GM08714 (cell line): ENCODE measurements around the gene IGF1R.

Source experiments
- H3K4me3 ChIP-seq: fragments of 200-500 bp; sonication (Bioruptor generic); 2 replicates; pipeline ENCODE4 v1.5.1; 2014; ENCODE audit warnings: mild to moderate bottlenecking, low read length, inconsistent platforms
- ZNF274 ChIP-seq: IDR thresholded peaks from 2 replicates; pipeline ENCODE4 v1.6.1; 2012; ENCODE audit warnings: mild to moderate bottlenecking, low read depth, low read length

Gene IGF1R

DNA sequence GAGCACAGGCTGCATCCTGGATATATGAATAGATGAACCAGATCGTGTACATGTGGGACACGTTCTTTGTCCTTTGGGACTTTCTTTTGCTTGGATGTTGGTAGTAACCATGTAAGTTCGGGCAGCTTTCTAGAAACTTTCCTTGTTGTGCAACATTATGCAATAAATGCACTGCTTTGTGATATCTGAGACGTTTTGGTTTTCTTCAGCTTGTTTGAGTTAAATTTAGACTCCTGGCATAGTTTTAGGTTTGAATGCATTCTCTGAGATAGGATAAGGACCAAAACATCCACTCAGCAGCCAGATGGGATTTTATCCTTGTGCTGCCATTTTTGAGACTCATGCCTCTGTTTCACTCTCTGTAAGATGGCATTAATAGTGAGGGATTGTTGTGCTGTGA lies 158.9 kb downstream of the IGF1R start:
- H3K4me3 ChIP-seq: no peak overlapping the region

DNA sequence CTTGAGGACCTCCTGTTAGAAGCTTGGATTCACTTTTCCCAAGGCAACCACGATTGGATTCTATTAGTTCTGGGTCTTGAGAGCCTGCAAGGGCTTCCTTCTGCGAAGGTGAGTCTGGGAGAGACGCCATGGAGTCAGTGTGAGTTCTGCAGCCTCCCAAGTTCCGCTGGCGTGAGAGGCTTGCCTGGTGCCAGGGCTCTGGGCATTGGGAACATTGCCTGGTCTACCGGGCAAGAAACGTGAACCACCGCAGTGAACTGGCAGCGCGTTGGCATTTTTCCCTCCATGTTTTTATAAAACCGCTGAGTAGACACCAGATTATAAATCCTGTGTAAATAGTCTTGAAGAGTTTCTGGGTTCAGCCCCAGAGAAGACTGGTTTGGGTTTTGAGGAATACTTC lies 160.9 kb downstream of the IGF1R start:
- TF ChIP-seq ZNF274: no peak

More for the DNA sequence above, 158.9 kb downstream of the IGF1R start:
- TF ChIP-seq ZNF274: no peak

DNA sequence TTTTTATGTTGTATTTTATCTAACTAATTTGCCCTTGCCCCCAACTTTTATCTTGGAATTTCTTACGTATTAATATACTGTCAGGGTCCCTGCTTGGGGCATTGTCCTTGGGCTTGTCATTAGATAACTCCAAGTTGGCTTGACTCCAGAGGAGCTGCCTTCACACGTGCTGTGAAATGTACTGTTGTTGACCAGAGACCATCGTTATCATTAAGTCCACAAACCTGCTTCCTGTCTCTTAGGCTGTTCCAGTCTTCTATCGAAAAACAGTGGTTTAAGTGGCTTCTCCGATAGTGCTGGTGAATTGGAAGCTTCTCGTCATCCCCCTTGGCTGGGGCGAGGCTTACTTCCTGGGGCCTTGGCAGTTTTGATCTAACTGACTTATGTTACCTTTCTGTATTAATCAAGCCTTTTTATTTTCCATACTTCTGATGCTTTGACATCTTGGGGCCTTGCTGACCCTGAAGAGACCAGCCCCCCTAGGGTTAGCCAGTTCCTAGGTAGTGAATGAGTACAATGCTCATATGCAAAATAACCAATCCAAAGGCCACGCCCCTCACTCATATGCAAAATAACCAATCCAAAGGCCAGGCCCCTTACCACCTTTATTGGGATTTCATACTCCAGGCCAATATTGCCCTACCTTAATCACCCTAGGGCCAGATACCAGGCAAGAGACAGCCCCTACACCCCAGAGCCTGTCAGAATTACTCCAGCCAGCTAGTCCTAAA lies 164.5 kb downstream of the IGF1R start:
- H3K4me3 ChIP-seq: no peak overlapping the region
- TF ChIP-seq ZNF274: no peak

More for the DNA sequence above, 160.9 kb downstream of the IGF1R start:
- no peak overlapping the region for H3K4me3 ChIP-seq

DNA sequence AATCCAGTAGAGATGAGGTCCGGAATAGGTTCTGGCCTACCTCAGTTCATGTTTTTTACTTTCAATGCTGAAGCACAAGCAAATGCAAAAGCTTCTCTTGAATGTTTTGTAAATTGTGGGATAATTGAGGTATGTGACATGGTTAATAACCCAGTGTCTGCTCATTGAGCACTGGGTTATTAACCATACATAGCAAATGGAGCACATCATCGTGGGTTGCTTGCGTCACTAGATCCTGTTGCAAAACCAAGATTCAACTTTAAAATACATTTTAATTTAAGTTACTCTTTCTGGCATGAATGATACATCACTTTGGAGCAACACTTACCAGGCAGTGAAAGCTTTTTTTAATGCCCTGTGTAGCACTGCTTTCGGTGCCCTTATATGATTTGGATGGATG lies 165.6 kb downstream of the IGF1R start:
- H3K4me3 ChIP-seq: no peak overlapping the region
- TF ChIP-seq ZNF274: no peak

DNA sequence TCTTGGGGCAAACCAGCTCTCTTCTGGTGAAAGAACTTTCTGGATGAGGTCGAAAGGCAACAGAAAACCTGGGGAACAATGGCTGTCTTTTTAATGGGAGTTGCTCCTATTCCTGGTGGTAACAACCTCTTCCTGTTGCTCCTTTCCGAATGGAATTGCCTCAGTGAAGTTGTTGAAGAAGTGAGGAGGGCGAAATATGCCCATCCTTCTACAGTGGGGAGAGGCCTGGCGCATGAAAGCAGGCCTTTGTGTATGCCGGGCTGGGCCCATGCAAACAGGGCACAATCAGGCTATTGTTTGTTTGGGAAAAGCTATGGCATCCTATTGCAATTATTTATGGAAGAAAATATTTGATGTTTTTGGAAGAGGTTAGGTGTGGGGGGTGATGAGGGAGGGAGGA lies 166.9 kb downstream of the IGF1R start:
- no peak overlapping the region for H3K4me3 ChIP-seq
- TF ChIP-seq ZNF274: no peak

DNA sequence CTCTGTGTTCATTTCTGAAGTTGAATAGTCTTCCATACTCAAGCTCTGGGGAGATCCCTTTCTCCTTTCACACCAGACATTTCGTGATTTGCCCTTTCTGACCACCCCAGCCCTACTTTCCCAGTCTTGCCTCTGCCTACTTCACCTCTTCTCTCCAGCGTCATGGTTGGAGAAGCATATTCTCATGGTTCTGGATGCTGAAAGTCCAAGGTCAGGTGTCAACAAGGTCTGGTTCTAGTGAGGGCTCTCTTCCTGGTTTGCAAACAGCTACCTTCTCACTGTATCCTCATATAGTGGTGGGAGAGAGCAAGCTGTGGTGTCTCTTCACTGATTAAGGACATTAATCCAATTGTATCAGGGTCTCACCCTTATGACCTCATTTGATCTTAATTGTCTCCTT lies 169.4 kb downstream of the IGF1R start:
- no peak overlapping the region for H3K4me3 ChIP-seq
- TF ChIP-seq ZNF274: no peak

DNA sequence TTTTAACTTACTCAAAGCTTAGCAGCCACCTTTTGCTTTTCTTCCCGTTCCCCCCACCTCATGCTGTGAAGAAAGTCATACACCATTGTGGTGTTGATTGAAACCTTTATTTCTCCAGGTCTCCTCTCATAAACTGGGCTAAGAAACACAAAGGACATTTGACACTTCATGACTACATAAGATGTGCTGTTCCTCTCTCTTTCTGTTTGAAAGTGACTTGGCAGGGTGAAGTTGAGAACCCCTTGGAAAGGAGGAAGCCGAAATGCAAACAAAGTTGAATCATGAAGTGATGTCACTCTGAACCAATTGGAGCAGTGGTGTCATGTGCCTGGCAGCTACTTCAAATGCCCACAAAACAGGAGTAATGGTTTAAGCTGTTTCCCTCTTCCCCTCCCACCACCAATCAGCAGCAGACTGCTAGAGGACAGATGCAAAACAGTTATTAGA lies 174.7 kb downstream of the IGF1R start:
- H3K4me3 ChIP-seq: no peak overlapping the region
- TF ChIP-seq ZNF274: no peak

DNA sequence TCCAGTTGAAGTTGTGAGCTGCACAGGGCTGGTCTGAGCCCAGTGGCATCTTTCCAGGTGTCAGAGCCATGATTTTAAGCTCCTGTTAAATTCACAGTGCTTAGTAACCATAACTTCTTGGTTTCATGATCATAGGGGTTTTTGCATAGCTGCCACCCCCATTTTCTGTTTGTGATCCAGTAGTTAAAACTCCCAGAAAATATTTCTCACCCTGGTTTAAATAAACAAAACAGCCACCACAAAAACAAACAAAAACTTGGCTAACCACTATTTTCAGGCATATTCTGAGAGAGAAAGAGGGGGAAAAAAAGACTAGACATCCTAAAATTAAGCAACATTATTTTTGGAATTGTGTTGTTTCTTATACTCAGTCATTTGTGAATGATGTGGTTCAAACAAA lies 175.3 kb downstream of the IGF1R start:
- no peak overlapping the region for H3K4me3 ChIP-seq
- no peak for TF ChIP-seq ZNF274

DNA sequence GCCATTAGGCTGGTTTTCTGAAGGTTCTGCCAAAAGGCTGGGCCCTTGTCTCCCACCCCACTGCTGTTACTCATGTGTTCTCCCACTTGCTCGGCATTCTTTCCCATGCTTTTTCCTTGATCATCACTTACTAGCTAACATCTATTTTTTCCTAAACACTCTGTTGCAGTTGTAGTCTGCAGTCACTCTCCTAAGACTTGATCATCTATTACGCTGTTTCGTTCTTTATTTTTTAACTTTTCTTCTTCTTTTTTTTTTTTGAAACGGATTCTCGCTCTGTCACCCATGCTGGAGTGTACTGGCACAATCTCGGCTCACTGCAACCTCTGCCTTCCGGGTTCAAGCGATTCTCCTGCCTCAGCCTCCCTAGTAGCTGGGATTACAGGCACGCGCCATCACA lies 176.3 kb downstream of the IGF1R start:
- no peak for TF ChIP-seq ZNF274
- H3K4me3 ChIP-seq: no peak overlapping the region

DNA sequence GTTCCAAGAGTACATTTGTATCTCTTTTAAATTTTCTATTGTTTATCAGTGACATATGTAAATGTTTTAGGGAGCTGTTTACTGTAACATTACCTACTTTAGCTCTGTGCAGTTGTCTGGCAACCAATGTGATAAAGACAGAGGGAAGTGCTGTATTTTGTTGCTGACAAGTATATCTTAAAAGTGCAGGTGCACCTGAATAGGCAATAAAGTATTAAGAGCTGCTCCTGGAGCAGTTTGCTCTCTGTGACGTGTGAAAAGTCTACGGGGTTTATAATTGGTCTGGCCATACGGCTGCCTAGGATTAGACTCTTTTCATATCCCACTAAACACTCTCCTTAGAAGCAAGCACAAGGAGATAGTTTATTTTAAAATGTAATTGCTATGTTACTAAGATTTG lies 178.3 kb downstream of the IGF1R start:
- H3K4me3 ChIP-seq: no peak overlapping the region
- no peak for TF ChIP-seq ZNF274

DNA sequence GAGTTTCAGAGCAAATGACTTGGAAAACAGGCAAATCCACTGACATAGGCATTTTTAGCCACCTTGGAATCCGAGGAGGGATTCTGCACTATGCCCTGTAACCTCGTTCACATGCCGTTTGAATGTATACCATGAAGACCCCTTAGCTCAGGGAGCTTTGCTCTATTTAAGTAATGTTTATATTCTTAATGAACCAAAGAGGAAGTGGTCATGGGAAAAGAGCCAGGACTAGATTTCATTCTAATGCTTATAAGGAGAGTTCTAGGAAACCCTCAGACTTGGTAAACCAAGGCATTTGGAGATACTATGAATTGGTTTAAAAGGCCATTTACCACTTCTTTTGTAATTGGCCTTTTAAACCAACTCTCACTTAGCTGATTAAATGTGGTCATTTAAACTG lies 178.9 kb downstream of the IGF1R start:
- TF ChIP-seq ZNF274: no peak
- H3K4me3 ChIP-seq: no peak overlapping the region

DNA sequence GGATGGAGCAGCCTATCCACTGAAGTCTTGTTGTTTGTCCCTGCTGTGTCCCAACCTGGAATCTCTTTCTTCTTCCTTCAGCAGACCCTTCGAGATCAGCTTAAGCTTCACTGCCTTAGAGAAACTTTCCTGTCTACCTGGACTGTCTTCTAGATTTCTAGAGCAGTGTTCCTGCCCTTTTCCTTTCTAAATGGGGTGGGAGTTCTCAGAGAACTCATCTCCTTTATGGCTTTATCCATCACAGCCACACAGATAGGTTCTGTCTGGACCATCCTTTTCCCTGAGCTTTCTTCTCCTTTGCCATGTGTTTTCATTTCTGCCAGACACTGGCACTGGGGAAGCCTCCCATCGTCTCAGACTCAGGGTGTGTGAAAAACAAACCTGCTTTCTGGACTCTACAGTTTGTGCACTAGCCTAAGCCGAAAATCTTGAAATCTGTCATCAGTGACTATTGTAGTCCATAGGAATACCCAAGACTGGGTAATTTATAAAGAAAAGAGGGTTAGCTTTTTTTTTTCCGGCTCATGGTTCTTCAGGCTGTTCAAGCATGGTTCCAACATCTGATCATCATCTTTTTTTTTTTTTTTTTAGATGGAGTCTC lies 181.8 kb downstream of the IGF1R start:
- TF ChIP-seq ZNF274: peak; percentile 90
- no peak overlapping the region for H3K4me3 ChIP-seq

DNA sequence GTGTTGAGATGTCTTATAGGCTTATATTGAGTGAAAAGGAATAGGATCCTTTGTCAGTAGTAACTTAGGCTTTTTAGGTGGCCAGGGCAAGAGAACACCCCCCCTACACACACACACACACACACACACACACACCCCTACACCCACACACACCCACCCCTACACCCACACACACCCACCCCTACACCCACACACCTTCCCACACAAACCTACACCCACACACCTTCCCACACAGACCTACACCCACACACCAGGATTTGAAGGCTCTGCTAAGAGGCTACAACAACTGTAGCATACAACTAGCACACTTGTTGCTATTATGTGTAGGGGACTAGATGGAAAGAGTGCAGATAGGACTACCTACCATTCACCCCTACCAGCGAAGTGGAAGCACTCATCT lies 186.6 kb downstream of the IGF1R start:
- H3K4me3 ChIP-seq: no peak overlapping the region
- no peak for TF ChIP-seq ZNF274

DNA sequence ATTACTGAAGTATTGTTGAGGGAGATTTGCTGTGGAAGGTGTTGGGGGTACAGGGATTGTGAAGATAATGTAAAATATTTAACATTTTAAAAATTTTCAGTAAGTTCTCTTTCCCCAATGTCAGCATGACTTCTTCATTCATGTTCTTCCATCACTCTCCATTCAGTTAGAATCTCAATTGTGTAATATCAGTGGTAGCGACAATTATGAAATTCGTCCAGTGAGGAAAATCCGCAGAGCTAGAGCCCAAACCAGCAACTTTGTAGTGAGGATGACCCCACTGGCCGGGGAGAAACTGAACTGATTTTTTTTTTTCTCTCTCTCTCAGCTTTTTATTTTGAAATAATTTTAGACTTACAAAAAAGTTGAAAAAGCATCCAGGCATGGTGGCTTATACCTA lies 187.5 kb downstream of the IGF1R start:
- no peak for TF ChIP-seq ZNF274
- no peak overlapping the region for H3K4me3 ChIP-seq

DNA sequence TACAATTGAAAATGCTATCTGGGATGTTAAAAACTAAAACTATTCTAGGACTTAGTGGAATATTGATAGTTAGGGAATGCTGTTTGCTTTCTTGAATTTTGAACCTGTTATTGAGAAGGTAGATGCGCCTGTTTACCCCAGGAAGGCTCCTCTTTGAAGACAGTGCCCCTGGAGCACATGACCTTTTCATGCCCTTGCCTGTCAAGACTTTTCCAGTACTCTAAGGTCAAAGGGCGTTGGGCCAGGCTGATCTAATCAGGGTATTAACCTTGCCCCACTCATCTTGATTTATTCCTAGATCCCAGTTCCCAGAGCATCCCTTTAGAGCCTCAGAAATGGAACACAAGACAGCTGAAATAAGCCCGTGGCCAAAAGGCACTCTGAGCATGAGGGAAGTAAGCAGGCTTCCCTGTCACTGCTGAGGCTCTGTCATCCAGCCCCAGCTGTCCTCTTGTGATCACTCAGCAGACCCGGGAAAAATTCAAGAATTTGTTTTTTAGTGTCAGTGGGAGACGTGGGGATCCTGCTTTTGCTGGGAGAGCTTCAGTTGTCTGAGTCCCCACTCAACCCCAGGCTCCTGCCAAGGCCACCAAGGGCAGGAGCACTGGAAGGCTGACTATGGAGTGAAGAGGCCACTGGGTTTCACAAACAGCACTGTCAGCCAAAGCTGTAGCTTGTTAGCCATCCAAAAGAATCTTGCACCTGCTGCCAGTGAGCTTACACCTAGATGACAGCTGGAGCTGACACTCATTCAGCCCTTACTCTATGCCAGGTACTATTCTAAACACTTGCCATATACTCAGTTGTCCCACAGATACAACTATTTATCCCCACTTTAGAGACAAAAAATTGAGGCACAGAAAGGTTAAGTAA lies 190.3 kb downstream of the IGF1R start:
- no peak for TF ChIP-seq ZNF274
- H3K4me3 ChIP-seq: no peak overlapping the region

DNA sequence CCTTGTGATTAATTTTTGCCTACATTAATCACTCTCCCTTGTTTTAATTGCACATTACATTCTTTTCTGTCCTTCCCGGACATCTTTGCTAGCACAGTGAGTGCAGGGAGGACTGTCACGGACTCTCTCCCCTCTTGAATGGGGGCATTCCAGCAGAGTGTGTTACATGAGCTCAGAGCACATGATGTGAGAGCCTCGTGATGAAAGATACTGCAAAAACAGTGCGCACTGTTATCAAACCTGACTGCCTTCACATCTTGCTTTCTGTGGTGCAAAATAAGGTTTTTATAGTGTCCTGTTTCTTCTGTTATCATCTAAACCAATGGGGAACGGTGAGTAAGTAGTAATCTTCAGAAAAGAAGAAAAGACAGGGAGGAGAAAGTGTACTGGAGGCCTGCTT lies 191.7 kb downstream of the IGF1R start:
- TF ChIP-seq ZNF274: no peak
- no peak overlapping the region for H3K4me3 ChIP-seq
